ENCODE results near the gene TEX2.

Gene TEX2

GRCh38 chr17:64155751-64156544, 107.1 kb downstream of the TEX2 start:
- Mint-ChIP-seq H3K27ac (peak overlapping the region in 1 of 2 donors; percentile 26), H3K9me3 (no peaks in the 10 kb centered on the region), H3K4me1 (no peaks in the 10 kb centered on the region), H3K4me3 (no peak overlapping the region), H3K27me3 (no peaks in the 10 kb centered on the region)
- DNase-seq (no peak), ATAC-seq (no peak)

- ATAC-seq = no peak
- Mint-ChIP-seq H3K4me3 (no peak overlapping the region), H3K27ac (peak overlapping the region in 1 of 2 donors; percentile 26), H3K9me3 (no peaks in the 10 kb centered on the region), H3K4me1 (no peaks in the 10 kb centered on the region), H3K27me3 (no peaks in the 10 kb centered on the region)
- DNase-seq = no peak
These were observed 107.9 kb downstream of the TEX2 start for GRCh38 chr17:64155129-64155528.

- H3K27me3 Mint-ChIP-seq = no peaks in the 10 kb centered on the region
- H3K27ac Mint-ChIP-seq = no peak overlapping the region
These were observed 108.3 kb downstream of the TEX2 start for GRCh38 chr17:64154717-64155116.

GRCh38 chr17:64154313-64154695, 108.8 kb downstream of the TEX2 start:
- DNase-seq (no peak), ATAC-seq (no peak)
- peak overlapping the region in 1 of 2 donors; percentile 53 for H3K27ac Mint-ChIP-seq
- H3K4me3 Mint-ChIP-seq = no peak overlapping the region
- no peaks in the 10 kb centered on the region for H3K27me3 Mint-ChIP-seq
- H3K9me3 Mint-ChIP-seq = no peaks in the 10 kb centered on the region
- no peaks in the 10 kb centered on the region for H3K4me1 Mint-ChIP-seq

More at GRCh38 chr17:64154717-64155116, 108.3 kb downstream of the TEX2 start:
- DNase-seq = no peak
- Mint-ChIP-seq H3K9me3 (no peaks in the 10 kb centered on the region), H3K4me3 (no peak overlapping the region), H3K4me1 (no peaks in the 10 kb centered on the region)
- ATAC-seq = no peak

- Mint-ChIP-seq H3K4me1 (peaks cover 2% of the 10 kb centered on the region), H3K27me3 (no peaks in the 10 kb centered on the region), H3K27ac (no peak overlapping the region), H3K9me3 (no peaks in the 10 kb centered on the region), H3K4me3 (no peak overlapping the region)
- ATAC-seq = no peak
- no peak for DNase-seq
These were observed 109.3 kb downstream of the TEX2 start for GRCh38 chr17:64153565-64154312.

GRCh38 chr17:64152428-64153125, 110.5 kb downstream of the TEX2 start:
- Mint-ChIP-seq H3K27ac (no peak overlapping the region), H3K4me1 (peaks cover 14% of the 10 kb centered on the region), H3K4me3 (no peak overlapping the region), H3K27me3 (no peaks in the 10 kb centered on the region), H3K9me3 (no peaks in the 10 kb centered on the region)
- no peak for DNase-seq
- no peak for ATAC-seq

GRCh38 chr17:64151016-64151368, 112.1 kb downstream of the TEX2 start:
- H3K27ac Mint-ChIP-seq = no peak overlapping the region
- no peak for ATAC-seq
- no peaks in the 10 kb centered on the region for H3K9me3 Mint-ChIP-seq
- H3K4me3 Mint-ChIP-seq = no peak overlapping the region
- H3K27me3 Mint-ChIP-seq = no peaks in the 10 kb centered on the region
- DNase-seq = no peak
- peaks cover 26% of the 10 kb centered on the region for H3K4me1 Mint-ChIP-seq

- Mint-ChIP-seq H3K27me3 (no peaks in the 10 kb centered on the region), H3K9me3 (no peaks in the 10 kb centered on the region), H3K4me3 (no peak overlapping the region), H3K4me1 (peaks cover 26% of the 10 kb centered on the region), H3K27ac (peak overlapping the region in 1 of 2 donors; percentile 29)
- ATAC-seq = no peak
- no peak for DNase-seq
These were observed 112.6 kb downstream of the TEX2 start for GRCh38 chr17:64150237-64151015.

- Mint-ChIP-seq H3K9me3 (no peaks in the 10 kb centered on the region), H3K27me3 (no peaks in the 10 kb centered on the region), H3K4me1 (peaks cover 32% of the 10 kb centered on the region), H3K27ac (no peak overlapping the region), H3K4me3 (no peak overlapping the region)
- DNase-seq = no peak
- no peak for ATAC-seq
These were observed 113.9 kb downstream of the TEX2 start for GRCh38 chr17:64149196-64149595.

GRCh38 chr17:64148699-64149098, 114.4 kb downstream of the TEX2 start:
- Mint-ChIP-seq H3K9me3 (no peaks in the 10 kb centered on the region), H3K4me1 (peaks cover 32% of the 10 kb centered on the region), H3K27me3 (no peaks in the 10 kb centered on the region), H3K4me3 (no peak overlapping the region), H3K27ac (peak overlapping the region; percentile 13 to 46)
- ATAC-seq = no peak
- no peak for DNase-seq

- peaks cover 32% of the 10 kb centered on the region for H3K4me1 Mint-ChIP-seq
- peak overlapping the region in 1 of 2 donors; percentile 49 for H3K4me3 Mint-ChIP-seq
- H3K9me3 Mint-ChIP-seq = no peaks in the 10 kb centered on the region
- peak overlapping the region in 1 of 2 donors; percentile 46 for H3K27ac Mint-ChIP-seq
- no peaks in the 10 kb centered on the region for H3K27me3 Mint-ChIP-seq
- no peak for DNase-seq
- no peak for ATAC-seq
These were observed 114.9 kb downstream of the TEX2 start for GRCh38 chr17:64148017-64148631.

- ATAC-seq = no peak
- Mint-ChIP-seq H3K4me3 (no peak overlapping the region), H3K4me1 (peaks cover 32% of the 10 kb centered on the region), H3K27me3 (no peaks in the 10 kb centered on the region), H3K9me3 (no peaks in the 10 kb centered on the region), H3K27ac (no peak overlapping the region)
- DNase-seq = peak in 1 of 2 donors; percentile 17
These were observed 115.7 kb downstream of the TEX2 start for GRCh38 chr17:64147110-64148016.

GRCh38 chr17:64146418-64147109, 116.5 kb downstream of the TEX2 start:
- Mint-ChIP-seq H3K27ac (no peak overlapping the region), H3K4me3 (no peak overlapping the region), H3K9me3 (no peaks in the 10 kb centered on the region), H3K27me3 (no peaks in the 10 kb centered on the region), H3K4me1 (peaks cover 32% of the 10 kb centered on the region)
- DNase-seq (peak in 1 of 2 donors; percentile 55), ATAC-seq (peak; percentile 30)

Measured in stimulated activated naive CD8-positive, alpha-beta T cell treated with anti-CD3 and anti-CD28 coated beads, Interleukin-15, amount 100 ng/mL, for 72 hours (primary cell).